Fibroblast of villous mesenchyme (primary cell): ENCODE results near the gene CNTD1. TPM values are rescaled to one million over a fixed set of nuclear protein-coding genes. Genes with fewer than 3 reads are reported as not detected.

Source experiments
- DNase-seq: peaks from one replicate; pipeline ENCODE4 v3.0.0-alpha.2; 2010; ENCODE audit warnings: low read depth
- H3K4me3 ChIP-seq: 2 replicates; pipeline ENCODE4 v1.5.1; 2011; ENCODE audit warnings: low read depth, mild to moderate bottlenecking, low read length
- total RNA-seq: library from RNA; depleted of rRNA; stranded (reverse); fragments of >200 nt; gene quantifications from 2 replicates; pipeline ENCODE4 v1.2.3, GENCODE V29; 2012
- TF ChIP-seq, protein P1 (sequence below): IDR thresholded peaks from 2 replicates; pipeline ENCODE4 v1.5.1; 2012; ENCODE audit warnings: low read depth, mild to moderate bottlenecking, low read length; ENCODE audit not compliant: insufficient read depth

Gene CNTD1
- total RNA-seq, 1 donor: not detected

DNA sequence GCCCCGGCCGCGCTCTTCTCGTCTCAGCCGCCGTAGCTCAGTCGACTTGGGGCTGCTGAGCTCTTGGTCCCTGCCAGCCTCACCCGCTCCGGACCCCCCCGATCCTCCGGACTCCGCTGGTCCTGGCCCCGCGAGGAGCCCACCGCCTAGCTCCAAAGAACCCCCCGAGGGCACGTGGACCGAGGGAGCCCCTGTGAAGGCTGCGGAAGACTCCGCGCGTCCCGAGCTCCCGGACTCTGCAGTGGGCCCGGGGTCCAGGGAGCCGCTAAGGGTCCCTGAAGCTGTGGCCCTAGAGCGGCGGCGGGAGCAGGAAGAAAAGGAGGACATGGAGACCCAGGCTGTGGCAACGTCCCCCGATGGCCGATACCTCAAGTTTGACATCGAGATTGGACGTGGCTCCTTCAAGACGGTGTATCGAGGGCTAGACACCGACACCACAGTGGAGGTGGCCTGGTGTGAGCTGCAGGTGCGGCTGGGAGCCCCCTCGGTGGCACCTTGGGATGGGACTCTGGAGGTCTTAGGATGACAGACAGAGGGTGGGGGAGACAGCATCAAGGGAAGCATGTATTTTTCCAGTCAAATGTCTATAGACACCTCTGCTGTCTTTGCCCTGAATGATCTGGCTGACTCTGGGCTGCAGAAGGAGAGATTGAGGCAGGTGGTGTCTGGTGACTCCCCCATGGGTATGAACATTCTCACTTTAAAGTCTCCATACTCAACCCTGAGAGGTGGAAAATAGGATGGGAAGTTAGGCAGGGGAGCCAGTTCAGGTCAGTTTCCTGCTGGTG lies 17.6 kb upstream of the CNTD1 start:
- DNase-seq: no peak
- H3K4me3 ChIP-seq: peak overlapping the region; percentile 63
- TF ChIP-seq, protein P1, sequence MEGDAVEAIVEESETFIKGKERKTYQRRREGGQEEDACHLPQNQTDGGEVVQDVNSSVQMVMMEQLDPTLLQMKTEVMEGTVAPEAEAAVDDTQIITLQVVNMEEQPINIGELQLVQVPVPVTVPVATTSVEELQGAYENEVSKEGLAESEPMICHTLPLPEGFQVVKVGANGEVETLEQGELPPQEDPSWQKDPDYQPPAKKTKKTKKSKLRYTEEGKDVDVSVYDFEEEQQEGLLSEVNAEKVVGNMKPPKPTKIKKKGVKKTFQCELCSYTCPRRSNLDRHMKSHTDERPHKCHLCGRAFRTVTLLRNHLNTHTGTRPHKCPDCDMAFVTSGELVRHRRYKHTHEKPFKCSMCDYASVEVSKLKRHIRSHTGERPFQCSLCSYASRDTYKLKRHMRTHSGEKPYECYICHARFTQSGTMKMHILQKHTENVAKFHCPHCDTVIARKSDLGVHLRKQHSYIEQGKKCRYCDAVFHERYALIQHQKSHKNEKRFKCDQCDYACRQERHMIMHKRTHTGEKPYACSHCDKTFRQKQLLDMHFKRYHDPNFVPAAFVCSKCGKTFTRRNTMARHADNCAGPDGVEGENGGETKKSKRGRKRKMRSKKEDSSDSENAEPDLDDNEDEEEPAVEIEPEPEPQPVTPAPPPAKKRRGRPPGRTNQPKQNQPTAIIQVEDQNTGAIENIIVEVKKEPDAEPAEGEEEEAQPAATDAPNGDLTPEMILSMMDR: no peak

DNA sequence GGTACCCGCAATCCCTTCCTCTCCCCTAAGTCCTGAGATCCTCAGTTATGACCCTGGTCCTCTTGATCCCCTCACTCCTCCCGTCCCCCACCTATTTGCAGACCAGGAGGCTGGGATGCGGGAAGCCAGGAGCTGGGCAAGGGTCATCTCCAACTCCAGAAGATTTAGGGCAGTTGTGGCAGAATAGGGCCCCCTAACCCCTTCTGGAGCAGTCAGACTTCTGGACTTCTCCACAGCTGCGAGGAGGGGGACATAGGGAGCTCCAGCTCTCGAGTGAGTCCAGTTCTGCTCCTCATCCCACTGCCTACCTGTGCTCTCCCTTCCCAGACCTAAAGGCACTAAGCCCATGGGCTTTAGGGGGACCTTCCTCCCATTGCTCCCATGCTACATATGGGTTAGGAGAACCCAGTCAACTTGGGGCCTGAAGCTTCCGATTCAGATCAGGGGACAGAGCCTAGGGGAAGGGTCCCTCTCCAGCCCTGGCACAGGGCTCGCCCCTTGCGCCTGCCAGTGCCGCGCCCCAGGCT lies 17.0 kb upstream of the CNTD1 start:
- TF ChIP-seq, protein P1: no peak
- no peak for DNase-seq
- peak overlapping the region; percentile 63 for H3K4me3 ChIP-seq

DNA sequence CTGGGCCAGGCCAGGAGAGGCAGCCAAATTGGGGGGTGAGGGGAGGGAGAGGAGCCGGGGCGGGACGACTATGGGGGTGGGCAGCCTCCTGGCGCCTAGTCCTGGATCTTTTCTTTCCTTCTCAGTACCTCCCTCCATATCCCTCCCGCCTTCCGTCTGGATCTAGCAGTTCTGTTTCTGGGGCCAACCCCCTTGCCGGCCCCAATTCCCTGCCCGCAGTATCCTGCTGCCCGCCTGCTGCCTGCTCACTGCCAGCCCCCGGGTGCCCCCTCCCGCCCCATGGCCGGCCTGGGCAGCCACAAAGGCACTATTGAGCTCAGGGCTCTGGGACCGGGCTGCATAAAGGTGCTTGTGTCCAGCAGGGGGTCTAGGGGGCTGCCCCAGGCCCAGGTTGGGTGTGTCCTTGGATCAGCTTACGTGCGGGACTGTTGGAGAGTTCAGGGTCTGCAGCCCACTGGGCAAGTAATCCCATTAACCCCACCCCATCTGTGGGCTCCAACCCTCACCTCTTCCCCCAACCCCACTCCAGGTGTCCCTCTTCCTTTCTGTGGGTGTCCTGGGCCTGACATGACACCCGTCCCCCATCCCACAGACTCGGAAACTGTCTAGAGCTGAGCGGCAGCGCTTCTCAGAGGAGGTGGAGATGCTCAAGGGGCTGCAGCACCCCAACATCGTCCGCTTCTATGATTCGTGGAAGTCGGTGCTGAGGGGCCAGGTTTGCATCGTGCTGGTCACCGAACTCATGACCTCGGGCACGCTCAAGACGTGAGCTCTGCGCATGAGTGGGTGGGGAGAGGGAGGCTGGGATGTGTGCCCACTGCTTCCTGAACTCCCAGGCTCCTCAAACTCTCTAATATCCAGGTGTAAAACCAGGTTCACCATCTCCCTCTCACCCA lies 16.2 kb upstream of the CNTD1 start:
- DNase-seq: no peak
- TF ChIP-seq, protein P1: no peak
- H3K4me3 ChIP-seq: peak overlapping the region; percentile 63

DNA sequence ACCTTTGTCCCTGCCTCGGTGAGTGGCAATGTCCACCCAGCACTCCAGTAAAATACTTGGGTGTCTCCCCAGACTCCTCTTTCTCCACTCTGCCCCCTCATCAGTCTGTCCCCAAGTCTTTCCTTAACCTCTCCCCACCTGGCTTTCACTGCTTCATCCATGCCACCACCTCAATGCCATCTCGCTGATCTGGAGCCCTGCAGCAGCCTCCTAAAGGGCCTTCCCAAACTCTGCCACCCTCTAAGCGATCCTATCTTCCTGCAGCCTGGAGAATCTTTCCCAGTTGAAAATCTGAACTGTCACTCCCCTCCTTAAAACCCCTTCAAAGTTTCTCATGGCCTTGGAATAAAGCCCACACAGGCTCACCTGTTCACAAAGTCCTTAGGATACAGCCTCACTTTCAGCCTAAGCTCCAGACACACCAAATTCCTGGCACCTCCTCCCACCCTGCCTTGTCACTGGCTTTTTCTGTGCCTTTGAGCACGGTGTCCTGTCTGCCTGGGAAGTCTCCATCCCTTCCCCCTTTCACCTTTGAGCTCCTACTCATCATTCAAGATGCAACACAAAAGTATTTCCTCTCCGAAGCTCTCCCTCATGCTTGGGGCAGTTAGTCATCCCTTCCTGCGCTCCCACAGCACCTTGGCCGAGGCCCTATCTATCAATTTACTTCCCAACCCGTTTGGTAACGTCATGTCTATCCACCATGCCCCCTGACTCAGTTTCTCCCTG lies 15.4 kb upstream of the CNTD1 start:
- TF ChIP-seq, protein P1: no peak
- H3K4me3 ChIP-seq: no peak overlapping the region
- peak; percentile 59 for DNase-seq

DNA sequence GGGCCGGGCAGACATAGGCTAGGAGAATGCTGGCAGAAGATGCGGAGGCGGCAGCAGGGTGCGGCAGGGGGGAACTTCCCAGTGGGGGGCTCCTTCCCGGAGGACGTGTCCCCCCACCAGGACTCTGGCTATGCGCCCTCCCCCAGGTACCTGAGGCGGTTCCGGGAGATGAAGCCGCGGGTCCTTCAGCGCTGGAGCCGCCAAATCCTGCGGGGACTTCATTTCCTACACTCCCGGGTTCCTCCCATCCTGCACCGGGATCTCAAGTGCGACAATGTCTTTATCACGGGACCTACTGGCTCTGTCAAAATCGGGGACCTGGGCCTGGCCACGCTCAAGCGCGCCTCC lies 14.9 kb upstream of the CNTD1 start:
- TF ChIP-seq, protein P1: no peak
- no peak overlapping the region for H3K4me3 ChIP-seq
- no peak for DNase-seq

DNA sequence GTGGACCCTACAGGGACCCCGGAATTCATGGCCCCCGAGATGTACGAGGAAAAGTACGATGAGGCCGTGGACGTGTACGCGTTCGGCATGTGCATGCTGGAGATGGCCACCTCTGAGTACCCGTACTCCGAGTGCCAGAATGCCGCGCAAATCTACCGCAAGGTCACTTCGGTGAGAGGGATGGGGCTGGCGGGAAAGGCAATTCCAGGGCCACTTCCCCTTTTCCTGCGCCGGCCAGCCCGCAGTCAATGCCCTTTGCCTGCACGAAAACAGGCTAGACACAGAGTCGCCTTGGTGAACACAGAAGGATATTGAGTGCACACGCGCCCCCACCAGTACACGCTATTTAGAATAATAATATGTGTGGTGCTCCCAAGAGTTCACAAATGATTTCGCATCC lies 14.3 kb upstream of the CNTD1 start:
- TF ChIP-seq, protein P1: no peak
- H3K4me3 ChIP-seq: no peak overlapping the region
- DNase-seq: no peak
